ENCODE measurements around the gene GATA2.

GATA2 gene

DNA sequence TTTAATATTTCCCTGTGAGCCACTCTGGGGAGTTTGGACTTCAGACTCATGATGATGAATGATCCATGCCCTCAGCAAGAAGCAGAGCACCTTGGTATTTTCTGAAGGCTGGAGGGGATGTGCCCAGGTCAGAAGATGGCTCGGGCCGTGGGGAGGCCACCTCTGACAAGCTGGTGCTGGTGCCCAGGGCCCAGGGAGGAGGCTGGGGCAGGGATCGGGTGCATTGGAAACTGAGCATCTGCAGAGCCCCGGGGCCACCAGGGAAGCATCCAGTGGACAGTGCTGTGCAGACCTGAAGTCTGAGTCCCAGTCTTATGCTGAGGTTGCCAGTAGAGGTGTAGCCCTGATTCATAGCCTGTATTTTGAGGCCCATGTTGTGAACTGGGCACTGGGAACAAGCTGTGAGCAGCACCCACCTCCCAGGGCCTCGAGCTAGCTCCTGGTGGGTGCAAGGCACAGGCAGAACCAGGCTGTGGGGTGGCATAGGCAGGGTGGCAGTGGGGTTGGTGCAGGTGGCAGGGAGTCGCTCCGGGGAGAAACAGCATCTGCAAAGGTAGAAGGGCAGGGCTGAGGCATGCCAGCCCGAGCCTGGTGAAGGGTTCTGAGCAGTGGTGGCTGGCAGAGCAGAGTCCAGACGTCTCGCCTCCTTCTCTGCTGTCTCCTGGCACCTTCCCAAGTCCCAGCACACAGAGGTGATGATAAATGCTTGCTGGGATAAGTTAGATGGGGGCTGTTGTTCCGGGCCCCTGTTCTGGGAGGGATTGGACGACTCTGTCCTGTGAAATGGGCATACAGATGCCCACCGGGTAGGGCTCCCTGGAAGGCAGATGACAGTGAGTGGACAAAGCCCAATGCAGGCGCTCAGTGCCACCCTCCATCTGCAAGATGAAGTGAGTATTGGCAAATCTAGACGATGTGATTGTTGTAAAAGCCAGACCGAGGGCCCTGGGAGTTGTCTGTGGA, 36.9 kb downstream of the GATA2 start:
- no peak for DNase-seq

DNA sequence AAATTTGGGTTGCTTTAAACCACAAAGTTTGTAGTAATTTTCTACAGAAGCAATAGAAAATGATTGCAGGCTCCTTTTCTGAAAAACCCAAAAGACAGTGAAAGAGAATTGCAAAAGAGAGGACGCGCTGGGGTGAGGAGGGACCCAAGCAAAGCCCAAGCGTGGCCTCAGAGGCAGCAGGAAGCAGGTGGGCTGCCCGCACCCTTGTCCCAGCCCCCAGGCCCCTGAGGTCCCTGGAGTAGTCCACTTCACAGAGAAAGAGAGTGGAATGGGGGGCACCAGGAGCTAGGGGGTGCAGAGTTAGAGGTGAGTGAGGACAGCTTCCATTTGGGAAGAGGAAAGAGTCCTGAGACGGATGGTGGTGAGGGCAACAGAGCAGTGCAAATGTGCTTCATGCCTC, 37.9 kb downstream of the GATA2 start:
- DNase-seq: no peak

DNA sequence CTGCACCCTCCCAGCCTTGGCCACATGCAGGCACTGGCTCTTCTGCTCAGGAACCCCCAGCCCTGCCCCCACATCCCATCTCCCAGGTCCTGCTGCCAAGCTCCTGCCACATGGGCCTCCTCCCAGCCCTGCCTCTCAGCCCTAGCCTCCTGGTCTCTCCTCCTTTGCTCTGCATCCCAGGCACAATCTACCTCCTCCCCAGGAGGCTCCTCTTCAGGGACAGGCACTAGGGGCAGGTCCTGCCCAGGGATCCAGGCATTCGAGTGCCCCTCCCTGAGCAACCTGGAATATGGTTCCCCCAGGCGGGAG, 38.7 kb downstream of the GATA2 start:
- DNase-seq: no peak

DNA sequence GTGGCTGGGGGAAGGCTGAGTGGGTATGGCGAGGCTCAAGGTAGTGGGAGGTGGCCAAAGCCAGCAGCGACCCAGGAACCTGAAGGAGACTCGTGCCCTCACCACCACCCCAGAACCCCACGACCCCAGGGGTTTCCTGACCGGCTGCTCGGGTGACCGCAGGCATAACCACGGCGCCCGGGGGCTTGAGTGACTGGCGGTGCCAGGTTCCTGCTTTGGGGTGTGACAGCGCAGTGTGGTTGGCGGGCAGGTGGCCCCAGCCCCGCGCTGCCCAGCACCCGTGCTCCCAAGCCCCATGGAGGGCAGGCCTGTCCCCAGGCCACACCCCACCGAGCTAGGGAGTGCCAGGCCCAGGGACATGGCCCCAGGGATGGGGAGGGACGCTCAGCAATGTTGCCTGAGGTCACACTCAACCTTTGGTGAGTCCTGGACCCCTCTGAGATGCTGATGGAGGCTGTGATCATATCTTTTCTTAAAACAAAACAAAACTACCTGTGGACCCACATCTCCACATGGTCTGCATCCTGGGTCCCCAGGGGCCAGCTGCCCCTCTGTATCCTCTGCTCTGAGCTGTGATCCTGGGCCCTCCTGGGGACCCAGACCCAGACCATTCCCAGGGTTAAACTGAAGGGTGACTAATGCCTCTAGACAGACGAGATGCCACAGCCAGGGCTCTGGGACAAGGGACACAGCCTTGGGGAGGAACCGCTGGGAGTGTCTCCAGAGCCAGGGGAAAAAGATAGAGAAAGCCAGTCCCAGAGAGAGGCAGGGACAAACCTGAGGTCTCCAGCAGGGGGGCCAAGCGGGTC, 39.3 kb downstream of the GATA2 start:
- no peak for DNase-seq

DNA sequence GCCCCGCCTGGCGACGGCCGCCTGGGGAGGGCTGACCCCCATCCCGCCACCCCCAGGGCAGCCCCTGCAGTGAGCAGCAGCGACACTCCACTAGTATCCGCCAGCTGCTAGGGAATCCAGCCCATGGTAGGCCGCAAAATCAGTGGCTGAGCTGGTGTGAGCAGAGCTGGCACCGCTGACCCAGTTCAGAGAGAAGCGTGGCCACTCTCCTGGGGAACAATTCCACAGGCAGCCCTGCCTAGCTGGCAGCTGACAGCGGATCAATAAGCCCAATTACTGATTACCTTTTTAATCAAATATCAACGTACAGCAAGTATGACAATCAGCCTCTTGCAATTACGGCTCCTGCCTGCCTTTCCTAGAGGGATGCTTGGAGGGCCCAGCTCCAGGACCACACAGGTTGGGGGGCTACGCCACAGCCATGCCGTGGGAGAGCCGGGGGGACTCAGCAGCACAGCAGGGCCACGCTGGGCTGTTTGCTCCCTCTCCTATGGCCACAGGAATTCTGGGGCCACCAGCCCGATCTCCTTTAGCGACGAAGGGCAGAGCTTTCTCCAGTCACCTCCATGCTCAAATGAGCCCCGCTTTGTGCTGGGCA, 40.2 kb downstream of the GATA2 start:
- DNase-seq: no peak

DNA sequence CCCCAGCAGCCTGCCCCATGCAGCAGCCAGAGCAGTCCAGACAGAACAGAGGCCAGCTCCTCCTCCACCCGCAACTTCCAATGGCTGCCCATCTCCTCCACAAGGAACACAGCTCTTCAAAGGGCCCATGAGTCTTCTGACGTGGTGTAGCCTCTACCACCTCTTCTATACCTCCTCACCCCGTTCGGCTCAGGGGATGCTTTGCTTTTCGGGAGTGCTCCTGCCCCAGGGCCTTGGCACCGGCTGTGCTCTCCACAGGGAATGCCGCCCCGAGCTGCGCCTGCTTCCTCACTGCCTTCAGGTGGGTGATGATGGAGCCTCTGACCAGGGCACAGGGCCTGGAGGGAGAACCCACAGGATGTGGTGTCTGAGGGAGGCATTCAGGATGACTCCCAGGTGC, 40.9 kb downstream of the GATA2 start:
- DNase-seq: no peak

DNA sequence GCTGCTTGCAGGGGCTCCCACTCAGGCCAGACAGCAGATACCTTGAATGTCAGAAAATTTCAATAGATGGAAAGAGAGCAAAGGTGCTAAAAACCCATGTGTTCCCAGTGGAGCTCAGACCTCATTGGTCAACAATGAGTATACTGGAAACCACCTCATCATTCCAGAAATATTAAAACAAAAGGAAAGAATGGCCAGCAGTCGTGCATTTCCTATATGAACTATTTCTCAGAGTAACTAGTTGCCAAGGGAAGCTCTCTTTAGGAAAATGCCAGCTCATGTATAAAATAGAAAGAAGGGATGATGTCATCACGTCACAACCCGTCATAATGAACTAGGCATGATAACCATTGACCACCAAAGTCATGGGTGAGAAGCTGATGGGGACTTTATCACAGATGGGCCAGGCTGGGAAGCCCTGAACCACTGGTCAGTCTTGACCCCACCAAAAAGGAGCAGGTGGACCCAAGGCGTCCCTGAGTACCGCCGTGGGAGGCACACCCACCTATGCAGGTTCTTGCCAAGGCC, 43.8 kb downstream of the GATA2 start:
- DNase-seq: peak; percentile 21

DNA sequence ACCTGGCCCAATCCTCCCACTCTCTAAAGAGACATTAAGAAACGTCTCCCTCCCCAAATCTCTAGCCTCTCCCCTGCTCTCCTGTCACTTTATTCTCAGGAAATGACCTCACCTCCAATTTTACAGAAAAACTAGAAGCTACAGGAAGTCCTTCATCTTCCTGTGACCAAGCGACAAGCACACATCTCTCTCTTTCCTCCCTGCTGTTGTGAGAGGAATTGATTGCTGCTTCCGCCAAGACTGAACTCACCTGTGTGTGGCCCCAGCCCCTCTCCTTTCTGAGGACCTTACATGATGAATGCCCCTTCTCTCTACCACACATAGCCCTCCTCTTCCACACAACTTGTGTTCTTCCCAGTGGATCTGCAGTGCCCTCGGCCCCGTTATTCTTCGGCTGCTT, 44.5 kb downstream of the GATA2 start:
- peak; percentile 65 for DNase-seq

DNA sequence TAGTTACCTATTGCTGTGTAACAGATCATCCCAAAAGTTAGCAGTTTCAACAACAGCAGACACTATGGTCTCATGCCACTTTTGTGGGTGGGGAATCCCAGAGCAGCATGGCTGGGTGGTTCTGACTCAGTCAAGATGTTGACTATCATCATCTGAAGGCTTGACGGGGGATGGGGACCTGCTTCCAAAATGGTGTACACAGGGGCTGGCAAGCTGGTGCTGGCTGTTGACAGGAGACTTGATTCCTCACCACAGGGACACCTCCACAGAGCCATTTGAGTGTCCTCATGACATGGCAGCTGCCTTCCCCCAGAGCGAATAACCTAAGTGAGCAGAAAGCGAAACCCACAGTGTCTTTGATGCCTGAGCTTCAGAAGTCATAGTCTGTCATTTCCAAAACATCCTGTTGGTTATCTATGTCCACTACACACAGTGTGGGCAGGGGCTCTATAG, 45.4 kb downstream of the GATA2 start:
- peak; percentile 87 for DNase-seq

DNA sequence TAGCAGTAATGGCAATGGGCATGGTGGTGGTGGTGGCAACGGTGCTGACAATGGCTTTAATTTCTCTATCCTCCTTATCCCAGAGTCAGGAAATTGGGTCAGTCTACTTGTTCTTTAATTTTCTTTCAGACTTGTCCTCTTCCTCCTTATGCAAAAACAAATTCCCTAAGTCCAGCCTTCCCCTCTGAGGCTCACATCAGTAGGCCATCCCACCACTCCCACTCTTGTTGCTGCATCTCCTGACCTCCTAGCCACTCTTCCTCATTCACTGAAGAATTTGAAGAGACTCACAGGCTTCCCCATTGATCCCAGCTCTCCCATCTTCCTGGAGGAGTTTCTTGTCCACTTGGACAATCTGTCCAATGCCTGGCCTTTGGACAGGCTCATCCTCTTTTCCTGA, 46.2 kb downstream of the GATA2 start:
- no peak for DNase-seq

DNA sequence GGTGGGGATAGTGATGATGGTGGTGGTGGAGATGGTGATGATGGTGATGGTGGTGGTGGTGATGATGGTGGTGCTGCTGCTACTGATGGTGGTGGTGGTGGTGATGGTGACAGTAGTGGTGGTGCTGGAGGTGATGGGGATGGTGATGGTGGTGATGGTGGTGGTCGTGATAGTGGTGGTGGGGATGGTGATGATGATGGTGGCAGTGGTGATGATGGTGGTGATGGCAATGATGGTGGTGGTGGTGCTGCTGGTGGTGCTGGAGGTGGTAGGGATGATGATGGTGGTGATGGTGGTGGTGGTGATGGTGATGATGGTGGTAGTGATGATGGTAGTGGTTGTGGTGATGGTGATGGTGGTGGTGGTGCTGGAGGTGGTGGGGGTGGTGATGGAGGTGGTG, 47.6 kb downstream of the GATA2 start:
- DNase-seq: no peak

DNA sequence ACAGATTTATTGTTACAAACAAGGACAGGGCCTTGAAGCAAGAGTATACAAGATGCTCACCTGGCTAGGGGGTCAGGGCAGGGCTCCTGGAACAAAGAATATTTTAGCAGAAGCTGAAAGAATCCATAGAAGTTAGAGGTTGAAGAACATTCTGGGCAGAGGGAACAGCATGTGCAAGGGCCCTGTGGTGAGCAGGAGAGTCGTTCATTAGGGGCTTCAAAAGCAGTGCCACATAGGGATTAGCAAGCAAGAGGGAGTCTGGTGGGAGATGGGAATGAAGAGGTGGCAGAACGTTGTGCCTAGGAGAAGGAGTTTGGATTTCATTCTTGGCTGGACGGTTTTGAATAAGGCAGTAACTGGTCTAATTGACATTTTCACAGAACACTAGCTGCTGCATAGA, 49.2 kb downstream of the GATA2 start:
- DNase-seq: no peak

DNA sequence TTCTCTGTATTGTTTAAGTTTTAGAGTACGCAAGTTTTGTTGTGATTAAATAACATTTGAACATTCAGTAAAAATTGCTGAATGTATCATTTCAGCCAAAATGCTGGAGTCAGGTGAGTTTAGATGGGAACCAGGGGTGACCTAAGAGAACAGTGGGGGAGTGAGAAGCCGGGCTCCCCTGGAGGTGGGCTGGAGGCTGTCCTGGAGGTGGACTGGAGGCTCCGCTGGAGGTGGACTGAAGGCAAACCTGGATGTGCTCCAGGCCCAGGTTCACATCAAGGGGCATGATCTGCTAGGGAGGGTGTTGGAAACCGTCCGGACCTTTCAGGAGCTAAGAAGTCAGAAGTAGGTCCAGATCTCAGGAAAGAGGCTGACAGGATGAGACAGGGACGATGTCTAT, 50.1 kb downstream of the GATA2 start:
- DNase-seq: no peak

DNA sequence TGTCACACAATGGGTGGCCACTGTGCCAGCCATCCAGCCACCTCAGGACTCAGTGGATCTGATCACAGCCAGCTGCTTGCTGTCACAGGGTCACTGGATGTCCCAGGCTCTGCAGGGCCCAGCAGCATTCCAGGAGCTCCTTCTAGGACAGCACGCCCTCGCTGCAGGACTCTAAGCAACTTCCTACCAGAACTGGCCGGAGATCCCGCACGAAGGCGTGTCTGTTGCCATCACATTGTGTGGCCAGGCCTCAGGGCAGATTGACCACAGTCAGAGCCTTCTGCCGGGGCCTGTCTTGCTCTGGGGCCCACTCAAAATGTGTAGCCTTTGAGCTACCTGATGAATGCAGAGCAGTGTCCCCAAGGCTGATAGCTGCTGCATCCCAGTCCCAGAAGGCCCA, 50.9 kb downstream of the GATA2 start:
- no peak for DNase-seq

DNA sequence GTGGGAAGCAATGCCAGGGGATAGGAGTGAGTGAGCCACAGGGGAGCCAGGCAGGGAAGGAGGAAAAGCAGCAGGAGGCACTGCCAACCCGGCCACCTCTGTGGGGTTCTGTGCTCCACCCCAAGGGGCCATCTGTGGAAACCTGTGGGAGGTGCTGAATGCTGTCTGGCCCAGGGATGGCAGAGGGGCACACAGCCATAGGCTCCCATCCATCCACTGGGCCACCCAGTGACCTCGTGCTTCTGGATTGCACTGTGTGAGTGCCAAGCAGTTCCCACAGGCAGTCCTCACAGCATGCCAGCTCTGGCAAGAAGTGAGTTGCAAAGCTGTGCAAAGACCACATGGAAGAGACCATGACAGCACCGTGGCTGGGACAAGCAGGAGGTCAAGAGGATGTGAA, 53.8 kb downstream of the GATA2 start:
- DNase-seq: no peak

DNA sequence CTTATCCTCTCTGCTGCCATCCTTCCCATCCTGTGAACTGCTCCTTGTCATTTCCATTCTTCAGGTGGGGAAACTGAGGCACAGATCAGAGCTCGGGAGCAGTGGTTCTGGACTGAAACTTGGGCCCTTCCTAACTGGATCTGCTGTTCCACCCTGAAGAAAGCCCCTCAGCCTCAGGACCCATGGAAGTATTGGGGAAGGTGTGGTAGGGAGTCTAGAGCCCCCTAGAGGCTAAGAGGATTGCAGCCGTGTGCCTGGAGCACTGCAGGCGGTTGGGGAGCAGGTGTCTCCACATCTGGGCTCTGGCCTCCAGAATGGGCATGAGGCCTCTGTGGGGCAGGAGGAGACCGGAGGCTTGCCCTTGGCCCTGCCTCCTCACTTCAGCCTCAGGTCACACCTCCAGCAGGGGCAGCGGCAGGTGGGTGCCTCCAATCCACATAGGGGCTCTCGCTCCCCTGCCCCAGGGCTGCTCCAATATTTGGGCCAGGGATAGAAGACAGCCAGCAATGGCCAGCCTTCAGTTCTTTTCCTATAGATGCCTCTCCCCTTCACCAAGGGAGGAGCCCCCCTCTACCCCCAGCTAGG, 54.4 kb downstream of the GATA2 start:
- DNase-seq: no peak

DNA sequence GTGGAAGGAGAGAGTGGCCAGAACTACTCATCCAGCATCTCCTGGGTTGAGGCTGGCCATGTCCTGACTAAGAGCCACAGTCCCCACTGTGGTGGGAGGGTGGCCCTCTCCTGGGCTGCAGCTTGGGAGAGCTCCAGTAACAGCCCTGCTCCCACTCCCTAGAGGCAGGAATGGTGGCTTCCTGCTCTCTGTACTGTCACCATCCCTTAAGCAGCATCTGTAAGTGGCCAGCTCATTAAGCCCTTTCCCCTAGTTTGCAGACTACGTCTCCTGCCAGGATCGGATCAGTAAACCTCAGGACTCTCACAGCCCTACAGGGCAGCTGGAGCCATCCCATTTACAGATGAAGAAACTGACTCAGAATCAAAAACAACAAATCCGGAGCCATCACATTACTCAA, 56.8 kb downstream of the GATA2 start:
- no peak for DNase-seq

DNA sequence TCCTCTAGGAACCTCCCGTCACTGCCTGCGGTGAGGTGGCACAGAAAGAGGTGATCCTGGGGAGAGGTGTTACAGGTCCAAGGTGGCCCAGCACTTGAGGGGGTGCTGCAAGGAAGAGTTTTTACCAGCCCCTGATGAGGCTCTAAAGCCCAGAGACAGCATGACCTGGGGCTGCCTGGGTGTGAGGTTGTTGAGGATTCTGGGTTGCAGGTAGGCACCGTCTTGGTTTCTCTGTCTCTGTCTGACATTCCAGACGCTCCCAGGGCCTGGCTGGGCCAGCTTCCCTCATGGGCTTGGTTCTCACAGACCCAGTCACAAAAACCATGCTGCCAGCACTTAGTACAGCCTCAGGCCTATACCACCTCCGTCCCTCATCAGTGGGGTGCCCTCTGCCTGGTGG, 57.4 kb downstream of the GATA2 start:
- no peak for DNase-seq

DNA sequence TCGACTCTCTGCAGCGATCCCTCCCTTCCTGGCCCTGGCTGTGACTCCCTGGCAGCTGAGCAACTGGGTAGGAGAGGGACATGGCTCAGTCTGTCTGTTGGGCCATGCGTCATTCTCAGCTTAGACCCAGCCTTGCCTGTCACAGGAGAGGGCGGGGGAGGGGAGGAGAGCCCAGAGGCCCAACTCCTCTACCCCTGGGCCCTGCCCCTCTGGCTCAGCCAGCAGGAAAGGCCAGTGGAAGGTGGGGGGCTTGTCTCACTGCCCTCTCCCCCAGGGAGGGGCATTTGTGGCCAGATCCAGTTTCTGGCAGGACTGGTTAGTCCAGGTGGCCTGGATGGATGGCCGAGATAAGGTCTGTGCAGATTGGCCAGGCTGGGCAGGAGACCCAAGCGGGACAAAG, 57.9 kb downstream of the GATA2 start:
- no peak for DNase-seq

DNA sequence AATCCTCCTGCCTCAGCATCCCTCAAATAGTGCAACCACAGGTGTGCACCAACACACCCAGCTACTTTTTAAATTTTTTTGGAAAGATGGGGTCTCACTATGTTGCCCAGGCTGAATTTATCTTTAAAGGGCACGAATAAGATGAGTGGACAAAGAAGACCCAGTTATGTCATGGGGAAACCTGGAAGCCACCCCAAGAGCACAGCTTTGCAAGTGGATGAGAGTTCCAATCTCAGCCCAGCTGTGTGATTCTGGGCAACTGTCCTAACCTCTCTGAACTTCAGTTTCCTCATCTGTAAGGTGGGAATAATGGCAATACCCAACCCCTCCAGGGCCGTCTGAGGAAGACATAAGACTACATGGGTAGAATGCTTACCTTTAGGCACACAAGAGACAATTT, 58.5 kb downstream of the GATA2 start:
- DNase-seq: no peak

DNA sequence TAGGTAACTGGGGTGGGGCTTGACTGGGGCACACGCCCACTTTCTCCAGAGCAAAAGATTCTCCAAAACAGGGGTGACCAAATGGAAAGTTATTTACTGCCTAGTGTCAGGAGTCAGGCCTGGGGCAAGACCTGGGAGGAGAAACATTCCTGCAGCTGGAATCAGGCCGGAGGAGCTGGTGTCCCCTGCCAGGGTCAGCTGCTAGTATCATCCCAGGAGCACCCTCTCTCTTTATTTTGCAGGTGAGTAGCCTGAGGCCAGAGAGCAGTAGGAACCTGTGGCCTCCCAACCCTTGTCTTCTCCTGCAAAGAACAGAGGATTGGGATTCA, 59.2 kb downstream of the GATA2 start:
- no peak for DNase-seq

DNA sequence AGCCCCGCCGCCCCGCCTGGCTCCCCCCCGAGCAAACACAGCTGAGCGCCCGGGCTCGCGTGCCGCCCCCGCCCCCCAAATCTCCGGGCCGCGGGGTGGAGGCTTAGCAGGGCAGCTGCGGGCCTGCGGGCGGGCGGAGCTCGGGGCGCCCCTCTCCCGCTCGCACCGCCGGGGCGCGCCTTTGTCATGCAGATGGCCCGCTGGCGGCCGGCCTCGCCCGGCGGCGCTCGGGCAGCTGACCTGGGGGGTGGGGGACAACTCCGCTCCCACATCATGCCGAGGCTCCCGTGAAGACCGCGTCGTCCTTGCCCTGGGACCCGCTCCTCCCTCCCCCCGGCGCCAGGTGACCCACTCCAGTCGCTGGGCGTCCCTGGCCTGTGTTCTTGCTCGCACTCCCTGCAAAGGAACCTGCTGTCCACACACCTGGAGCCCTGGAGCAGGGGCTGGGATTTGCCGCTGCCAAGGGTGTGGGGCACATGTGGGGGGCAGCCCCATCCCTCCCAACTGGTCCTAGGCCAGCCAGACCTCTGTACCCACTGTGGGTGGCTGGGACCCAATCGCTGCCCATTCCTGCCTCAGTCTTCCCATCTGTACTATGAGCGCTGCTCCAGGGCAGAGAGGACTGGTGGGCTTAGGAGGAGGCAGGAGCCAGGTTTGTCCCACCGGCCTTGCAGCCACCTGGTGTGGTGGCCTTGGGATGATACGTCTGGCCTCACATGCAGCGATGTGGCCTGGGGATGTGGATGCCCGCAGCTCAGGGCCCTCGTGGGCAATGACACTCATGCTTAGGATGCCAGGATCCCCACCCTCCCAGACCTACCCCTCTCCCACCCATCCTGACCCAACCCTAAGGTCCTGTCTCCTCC, 59.8 kb downstream of the GATA2 start:
- no peak for DNase-seq

Measured in activated CD4-positive, alpha-beta T cell treated with anti-CD3 and anti-CD28 coated beads, Interleukin-2, Interleukin-6, amounts not matched to agents 100 ng/mL and 50 ng/mL, durations not matched to agents 16 hours and 8 hours (primary cell).